ENCODE measurements around the gene CATSPERZ. TPM values are rescaled to one million over a fixed set of nuclear protein-coding genes. Genes with fewer than 3 reads are reported as not detected.

CATSPERZ gene
- total RNA-seq, 1 donor from 2014 or later: not detected

- DNase-seq: peak; percentile 98
- Histone ChIP-seq H3K9me3 (no peaks in the 10 kb centered on the region), H3K27me3 (ENCODE audit: low read depth) (no peaks in the 10 kb centered on the region), H3K36me3 (peaks cover 41% of the 10 kb centered on the region), H3K27ac (peak within 1 kb of the TSS; percentile 100), H3K4me3 (peak within 1 kb of the TSS; percentile 92), H3K4me1 (peaks cover 27% of the 10 kb centered on the region)
- TF ChIP-seq CTCF (IDR thresholded peaks at IDR 0.05): no peak
- intact Hi-C loops (cut with DNase I): no loop called here
- peak; percentile 89 for ATAC-seq
These were observed 17.3 kb downstream of the CATSPERZ start, which contains the start of gene TRMT112 for GRCh38 chr11:64317325-64317960. Gene TRMT112 (minus strand): TSS chr11:64317559. CDS start chr11:64317526, 33 bp downstream.

- ATAC-seq (peak; percentile 91 to 94), DNase-seq (peak; percentile 98)
- intact Hi-C loops (cut with DNase I): no loop called here
- H3K36me3 ChIP-seq: peaks cover 45% of the 10 kb centered on the region
- no peaks in the 10 kb centered on the region for H3K27me3 ChIP-seq (ENCODE audit: low read depth)
- H3K9me3 ChIP-seq: no peaks in the 10 kb centered on the region
- peak within 1 kb of the TSS; percentile 92 for H3K4me3 ChIP-seq
- peak within 1 kb of the TSS; percentile 100 for H3K27ac ChIP-seq
- peaks cover 31% of the 10 kb centered on the region for H3K4me1 ChIP-seq
- TF ChIP-seq CTCF (IDR thresholded peaks at IDR 0.05): peak; percentile 52
These were observed 18.0 kb downstream of the CATSPERZ start, which contains the start of gene PRDX5 for GRCh38 chr11:64317961-64318765. Gene PRDX5 (plus strand): TSS chr11:64318121. CDS start chr11:64318216, 95 bp downstream.

GRCh38 chr11:64318766-64319761 is 18.9 kb downstream of the CATSPERZ start:
- Histone ChIP-seq H3K27ac (peak overlapping the region; percentile 100), H3K27me3 (ENCODE audit: low read depth) (no peaks in the 10 kb centered on the region), H3K4me1 (peaks cover 35% of the 10 kb centered on the region), H3K4me3 (peak overlapping the region; percentile 92), H3K9me3 (no peaks in the 10 kb centered on the region), H3K36me3 (peaks cover 43% of the 10 kb centered on the region)
- peak; percentile 57 for DNase-seq
- intact Hi-C loops (cut with DNase I): no loop called here
- TF ChIP-seq CTCF (IDR thresholded peaks at IDR 0.05): no peak
- ATAC-seq: no peak

GRCh38 chr11:64320556-64320955 is 20.4 kb downstream of the CATSPERZ start:
- Histone ChIP-seq H3K4me3 (no peak overlapping the region), H3K4me1 (peaks cover 35% of the 10 kb centered on the region), H3K27ac (peak overlapping the region; percentile 53), H3K36me3 (peaks cover 28% of the 10 kb centered on the region), H3K9me3 (no peaks in the 10 kb centered on the region), H3K27me3 (ENCODE audit: low read depth) (no peaks in the 10 kb centered on the region)
- no peak for DNase-seq
- TF ChIP-seq CTCF (IDR thresholded peaks at IDR 0.05): no peak
- no peak for ATAC-seq
- intact Hi-C loops (cut with DNase I): no loop called here

- ATAC-seq: no peak
- Histone ChIP-seq H3K4me1 (peaks cover 34% of the 10 kb centered on the region), H3K9me3 (no peaks in the 10 kb centered on the region), H3K4me3 (no peak overlapping the region), H3K27me3 (ENCODE audit: low read depth) (no peaks in the 10 kb centered on the region), H3K36me3 (peaks cover 23% of the 10 kb centered on the region), H3K27ac (peak overlapping the region; percentile 77)
- TF ChIP-seq CTCF (IDR thresholded peaks at IDR 0.05): no peak
- intact Hi-C loops (cut with DNase I): no loop called here
- no peak for DNase-seq
These were observed 20.9 kb downstream of the CATSPERZ start for GRCh38 chr11:64321026-64321425.
